ENCODE results near the gene TRAF7.
"Not testable (repeated sequence)": the region's sequence is repeated elsewhere in the genome, so short reads cannot be mapped to it uniquely, and the experiment has no call there.

- TF ChIP-seq EZH2 (IDR thresholded peaks at IDR 0.05; ENCODE audit: low read depth); CTCF (conservative IDR thresholded peaks at IDR 0.05): not testable (repeated sequence)
Measured at GRCh38 chr16:2114885-2115590, 40.5 kb upstream of the TRAF7 start.

Data from PC-9 (cell line).